WERI-Rb-1 (cell line): Measurements from ENCODE around the gene MS4A6A.

Experiments used
- DNase-seq: peaks from one replicate; pipeline ENCODE4 v3.0.0-alpha.2; 2020
- H3K27ac ChIP-seq: fragments of 250-450 bp; sonication (Bioruptor Pico); 2 replicates; pipeline ENCODE4 v1.5.1; 2020; ENCODE audit warnings: mild to moderate bottlenecking, moderate library complexity
- H3K27me3 ChIP-seq: fragments of 250-450 bp; sonication (Bioruptor Pico); 2 replicates; pipeline ENCODE4 v1.5.1; 2021; ENCODE audit warnings: mild to moderate bottlenecking, low read depth, moderate library complexity; ENCODE audit not compliant: insufficient read depth, severe bottlenecking
- H3K36me3 ChIP-seq: fragments of 250-450 bp; sonication (Bioruptor Pico); 2 replicates; pipeline ENCODE4 v1.5.1; 2020; ENCODE audit warnings: mild to moderate bottlenecking, moderate library complexity
- H3K4me3 ChIP-seq: 2 replicates; pipeline ENCODE4 v1.5.1; 2011; ENCODE audit warnings: low read depth, mild to moderate bottlenecking, control low read depth, low read length
- H3K9me3 ChIP-seq: fragments of 250-450 bp; sonication (Bioruptor Pico); 2 replicates; pipeline ENCODE4 v1.5.1; 2021; ENCODE audit warnings: mild to moderate bottlenecking, moderate library complexity; ENCODE audit not compliant: severe bottlenecking
- CTCF ChIP-seq: IDR thresholded peaks from 2 replicates; pipeline ENCODE4 v1.5.1; 2011; ENCODE audit warnings: low read depth, mild to moderate bottlenecking, control low read depth, inconsistent platforms, low read length

The MS4A6A gene

GRCh38 chr11:60182541-60183330, at the start of gene MS4A6A:
Gene MS4A6A (minus strand): TSS chr11:60183083. CDS start chr11:60181727, 1,356 bp downstream.
- H3K36me3 ChIP-seq: no peaks in the 10 kb centered on the region
- DNase-seq: no peak
- H3K27ac ChIP-seq: no peak within 1 kb of the TSS
- H3K9me3 ChIP-seq: no peaks in the 10 kb centered on the region
- TF ChIP-seq CTCF: no peak
- H3K4me3 ChIP-seq: no peak within 1 kb of the TSS
- H3K27me3 ChIP-seq: no peaks in the 10 kb centered on the region

GRCh38 chr11:60230681-60231080, 47.8 kb upstream of the MS4A6A start:
- Histone ChIP-seq H3K4me3 (no peak overlapping the region), H3K36me3 (no peaks in the 10 kb centered on the region), H3K27ac (no peak overlapping the region), H3K27me3 (no peaks in the 10 kb centered on the region), H3K9me3 (no peaks in the 10 kb centered on the region)
- TF ChIP-seq CTCF: no peak
- DNase-seq: no peak

GRCh38 chr11:60222141-60222540, 39.3 kb upstream of the MS4A6A start:
- no peak for DNase-seq
- Histone ChIP-seq H3K27me3 (no peaks in the 10 kb centered on the region), H3K4me3 (no peak overlapping the region), H3K27ac (no peak overlapping the region), H3K9me3 (no peaks in the 10 kb centered on the region), H3K36me3 (no peaks in the 10 kb centered on the region)
- no peak for TF ChIP-seq CTCF

- no peaks in the 10 kb centered on the region for H3K9me3 ChIP-seq
- H3K27ac ChIP-seq: no peak overlapping the region
- no peak for DNase-seq
- TF ChIP-seq CTCF: no peak
- no peaks in the 10 kb centered on the region for H3K36me3 ChIP-seq
- H3K4me3 ChIP-seq: no peak overlapping the region
- no peaks in the 10 kb centered on the region for H3K27me3 ChIP-seq
These were observed 38.8 kb upstream of the MS4A6A start for GRCh38 chr11:60221692-60222091.

GRCh38 chr11:60221181-60221580, 38.3 kb upstream of the MS4A6A start:
- no peaks in the 10 kb centered on the region for H3K36me3 ChIP-seq
- no peaks in the 10 kb centered on the region for H3K27me3 ChIP-seq
- H3K4me3 ChIP-seq: no peak overlapping the region
- no peak for DNase-seq
- no peak overlapping the region for H3K27ac ChIP-seq
- TF ChIP-seq CTCF: no peak
- H3K9me3 ChIP-seq: no peaks in the 10 kb centered on the region

GRCh38 chr11:60214386-60214785, 31.5 kb upstream of the MS4A6A start:
- DNase-seq: no peak

More at GRCh38 chr11:60214386-60214785, 31.5 kb upstream of the MS4A6A start:
- Histone ChIP-seq H3K36me3 (no peaks in the 10 kb centered on the region), H3K27me3 (no peaks in the 10 kb centered on the region), H3K9me3 (no peaks in the 10 kb centered on the region), H3K27ac (no peak overlapping the region), H3K4me3 (no peak overlapping the region)
- TF ChIP-seq CTCF: no peak
